Sciatic nerve (tissue), 2 donors: ENCODE measurements around the gene CDK16. TPM values are rescaled to one million over a fixed set of nuclear protein-coding genes. Genes with fewer than 3 reads are reported as not detected.
"Not testable (repeated sequence)": the region's sequence is repeated elsewhere in the genome, so short reads cannot be mapped to it uniquely, and the experiment has no call there.

Source experiments
- ATAC-seq: fragments of 200-7000 bp; cut with Tn5 transposase; one replicate; pipeline ENCODE4 v1.9.1; 2020; ENCODE audit warnings: mild to moderate bottlenecking, moderate library complexity
- DNase-seq: peaks from one replicate; pipeline ENCODE4 v3.0.0-alpha.2; 2020; ENCODE audit warnings: low spot score
- intact Hi-C: fragments of 100-400 bp; cut with DNase I; formaldehyde crosslinking; loops from one replicate; pipeline ENCODE4 v1.14.2; 2022
- total RNA-seq: library from RNA; stranded (reverse); fragmentation: NEBNext Ultra II Directional; extraction: Animal tissue kit (Norgen Biotek cat#: 25700); gene quantifications from one replicate; pipeline ENCODE4 v1.2.1, GENCODE V29; 2021
- donor health status: DM: no; HTN: no; CAD: no.
- donor health status: DM: no; HTN: no; CAD: no.

Gene CDK16
- total RNA-seq, 1 donor from 2014 or later: 55.9 TPM

GRCh38 chrX:47235691-47236103 lies 17.2 kb downstream of the CDK16 start:
- DNase-seq: no peak
- no peak for ATAC-seq
- intact Hi-C loops: no loop called here

GRCh38 chrX:47239199-47239598 lies 20.7 kb downstream of the CDK16 start:
- DNase-seq (no peak), ATAC-seq (no peak)
- intact Hi-C loops: no loop called here

- ATAC-seq: no peak
- DNase-seq: no peak
- intact Hi-C loops: no loop called here
Observed at GRCh38 chrX:47239898-47240545, 21.5 kb downstream of the CDK16 start.

- DNase-seq (no peak), ATAC-seq (no peak)
- intact Hi-C loops: no loop called here
Observed at GRCh38 chrX:47240619-47241018, 22.1 kb downstream of the CDK16 start.

GRCh38 chrX:47241201-47242011 lies 22.9 kb downstream of the CDK16 start:
- intact Hi-C loops: no loop called here
- no peak for ATAC-seq
- no peak for DNase-seq

- intact Hi-C loops: no loop called here
- DNase-seq (no peak), ATAC-seq (no peak)
Observed at GRCh38 chrX:47242321-47242720, 23.8 kb downstream of the CDK16 start.

GRCh38 chrX:47243351-47243750 lies 24.9 kb downstream of the CDK16 start:
- no peak for DNase-seq
- ATAC-seq: no peak
- intact Hi-C loops: no loop called here

GRCh38 chrX:47244676-47245075 lies 26.2 kb downstream of the CDK16 start:
- intact Hi-C loops: no loop called here
- no peak for DNase-seq

GRCh38 chrX:47245156-47245555 lies 26.7 kb downstream of the CDK16 start:
- intact Hi-C loops: no loop called here
- no peak for ATAC-seq
- DNase-seq: no peak

More at GRCh38 chrX:47244676-47245075, 26.2 kb downstream of the CDK16 start:
- ATAC-seq: no peak

- DNase-seq: no peak
- ATAC-seq: peak; percentile 13
- intact Hi-C loops: no loop called here
Observed at GRCh38 chrX:47247206-47247998, 28.9 kb downstream of the CDK16 start.

- intact Hi-C loops: no loop called here
- DNase-seq: no peak
- ATAC-seq: peak; percentile 40
Observed at GRCh38 chrX:47247999-47248320, 29.5 kb downstream of the CDK16 start.

GRCh38 chrX:47248576-47248975 lies 30.1 kb downstream of the CDK16 start:
- ATAC-seq (no peak), DNase-seq (no peak)
- intact Hi-C loops: no loop called here

GRCh38 chrX:47250017-47250347 lies 31.5 kb downstream of the CDK16 start:
- ATAC-seq (no peak), DNase-seq (no peak)
- intact Hi-C loops: no loop called here

GRCh38 chrX:47257620-47258019 lies 39.1 kb downstream of the CDK16 start:
- intact Hi-C loops, ATAC-seq, DNase-seq: not testable (repeated sequence)

- intact Hi-C loops: no loop called here
- ATAC-seq: peak; percentile 24
Observed at GRCh38 chrX:47264483-47265173, 46.1 kb downstream of the CDK16 start.

GRCh38 chrX:47266643-47267042 lies 48.2 kb downstream of the CDK16 start:
- ATAC-seq (no peak), DNase-seq (no peak)
- intact Hi-C loops: no loop called here

More at GRCh38 chrX:47264483-47265173, 46.1 kb downstream of the CDK16 start:
- no peak for DNase-seq

- ATAC-seq: no peak
- no peak for DNase-seq
- intact Hi-C loops: no loop called here
Observed at GRCh38 chrX:47272013-47272408, 53.5 kb downstream of the CDK16 start.

GRCh38 chrX:47273011-47273730 lies 54.7 kb downstream of the CDK16 start:
- no peak for ATAC-seq
- DNase-seq: no peak
- intact Hi-C loops: no loop called here

GRCh38 chrX:47278691-47279090 lies 60.2 kb downstream of the CDK16 start:
- DNase-seq: no peak
- intact Hi-C loops: no loop called here
- ATAC-seq: no peak
